ENCODE measurements around the gene ACTN2.

DNA sequence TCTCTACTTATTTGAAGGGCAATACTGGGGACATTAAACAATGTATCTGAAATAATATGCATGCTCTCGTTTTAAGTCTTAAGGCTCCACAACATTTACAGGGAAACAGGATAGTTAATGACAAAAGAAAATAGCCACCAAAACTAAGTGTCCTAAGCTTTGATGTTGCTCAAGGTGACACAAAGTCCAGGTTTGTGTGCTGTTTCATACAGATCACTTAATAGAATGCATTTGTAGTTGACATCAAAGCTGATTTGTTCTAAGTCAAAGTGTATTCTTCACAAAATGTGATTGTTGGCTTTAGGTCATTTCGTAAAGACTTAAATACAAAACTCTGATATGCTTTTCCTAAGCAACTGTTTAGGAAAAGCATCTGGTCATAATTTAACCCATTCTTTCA, 71.3 kb downstream of the ACTN2 start:
- TF ChIP-seq, protein P1, sequence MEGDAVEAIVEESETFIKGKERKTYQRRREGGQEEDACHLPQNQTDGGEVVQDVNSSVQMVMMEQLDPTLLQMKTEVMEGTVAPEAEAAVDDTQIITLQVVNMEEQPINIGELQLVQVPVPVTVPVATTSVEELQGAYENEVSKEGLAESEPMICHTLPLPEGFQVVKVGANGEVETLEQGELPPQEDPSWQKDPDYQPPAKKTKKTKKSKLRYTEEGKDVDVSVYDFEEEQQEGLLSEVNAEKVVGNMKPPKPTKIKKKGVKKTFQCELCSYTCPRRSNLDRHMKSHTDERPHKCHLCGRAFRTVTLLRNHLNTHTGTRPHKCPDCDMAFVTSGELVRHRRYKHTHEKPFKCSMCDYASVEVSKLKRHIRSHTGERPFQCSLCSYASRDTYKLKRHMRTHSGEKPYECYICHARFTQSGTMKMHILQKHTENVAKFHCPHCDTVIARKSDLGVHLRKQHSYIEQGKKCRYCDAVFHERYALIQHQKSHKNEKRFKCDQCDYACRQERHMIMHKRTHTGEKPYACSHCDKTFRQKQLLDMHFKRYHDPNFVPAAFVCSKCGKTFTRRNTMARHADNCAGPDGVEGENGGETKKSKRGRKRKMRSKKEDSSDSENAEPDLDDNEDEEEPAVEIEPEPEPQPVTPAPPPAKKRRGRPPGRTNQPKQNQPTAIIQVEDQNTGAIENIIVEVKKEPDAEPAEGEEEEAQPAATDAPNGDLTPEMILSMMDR (IDR thresholded peaks at IDR 0.05; ENCODE audit: low read length): no peak
- no peak for TF ChIP-seq EZH2 (optimal IDR thresholded peaks at IDR 0.05; ENCODE audit: low read depth, low read length)
